ENCODE results near the gene ACAP3. TPM values are rescaled to one million over a fixed set of nuclear protein-coding genes. Genes with fewer than 3 reads are reported as not detected.
"Not testable (repeated sequence)": the region's sequence is repeated elsewhere in the genome, so short reads cannot be mapped to it uniquely, and the experiment has no call there.

Gene ACAP3
- total RNA-seq, 4 donors from 2014 or later, result 34.3 to 125 (median 69.6) TPM

GRCh38 chr1:1253972-1254666 is 53.6 kb downstream of the ACAP3 start:
- Histone ChIP-seq H3K9me3 (no peaks in the 10 kb centered on the region), H3K27me3 (no peaks in the 10 kb centered on the region), H3K36me3 (peaks cover 0 to 78% (median 5%) of the 10 kb centered on the region in 3 donors), H3K4me3 (no peak overlapping the region), H3K4me1 (peaks cover 0 to 7% (median 0%) of the 10 kb centered on the region in 4 donors), H3K27ac (no peak overlapping the region)
- TF ChIP-seq EP300 (IDR thresholded peaks at IDR 0.05), result no peak
- TF ChIP-seq POLR2A (IDR thresholded peaks at IDR 0.05), result no peak
- no peak for TF ChIP-seq CTCF (IDR thresholded peaks at IDR 0.05)
- WGBS, 2 donors, result 92 to 94% methylated on average over 42 to 50 of the region's 50 CpGs
- DNase-seq (ENCODE audit: low spot score in 2 of 2), result no peak

- Histone ChIP-seq H3K4me3 (no peak overlapping the region), H3K27me3 (no peaks in the 10 kb centered on the region), H3K36me3 (peaks cover 0 to 70% (median 5%) of the 10 kb centered on the region in 3 donors), H3K9me3 (no peaks in the 10 kb centered on the region), H3K4me1 (no peaks in the 10 kb centered on the region), H3K27ac (no peak overlapping the region)
- TF ChIP-seq POLR2A (IDR thresholded peaks at IDR 0.05) (no peak), EP300 (IDR thresholded peaks at IDR 0.05) (no peak), CTCF (IDR thresholded peaks at IDR 0.05) (no peak)
- WGBS, 2 donors, result 81 to 84% methylated on average over 12 of the region's 12 CpGs
- DNase-seq (ENCODE audit: low spot score in 2 of 2), result no peak
These were observed 54.4 kb downstream of the ACAP3 start for GRCh38 chr1:1253314-1253713.

DNA sequence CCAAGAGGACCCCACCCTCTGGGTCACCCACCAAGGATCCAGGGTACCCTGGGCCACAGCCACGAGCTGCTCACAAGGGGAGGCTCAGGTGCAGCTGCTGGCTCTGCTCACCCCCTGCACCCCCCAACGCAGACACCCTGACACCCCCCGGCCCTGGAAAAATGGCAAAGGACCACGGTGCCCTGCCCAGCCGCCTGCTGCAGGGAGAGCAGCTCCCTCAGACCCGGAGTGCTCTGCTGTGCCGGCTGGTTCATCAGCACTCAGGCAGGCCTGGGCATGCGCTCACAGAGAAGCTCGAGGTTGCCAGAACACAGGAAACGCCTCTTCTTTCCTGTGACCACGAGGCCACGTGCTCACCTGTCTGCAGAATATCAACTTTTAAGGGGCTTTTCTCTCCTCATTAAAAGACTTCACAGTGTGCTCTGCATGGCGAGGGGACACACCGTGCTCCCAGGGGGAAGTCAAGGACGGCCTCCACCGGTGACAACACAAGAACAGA is 56.9 kb downstream of the ACAP3 start:
- Histone ChIP-seq H3K4me3 (no peak overlapping the region), H3K9me3 (no peaks in the 10 kb centered on the region), H3K36me3 (peaks cover 0 to 50% (median 5%) of the 10 kb centered on the region in 3 donors), H3K27ac (no peak overlapping the region), H3K4me1 (peaks cover 0 to 13% (median 5%) of the 10 kb centered on the region in 4 donors), H3K27me3 (peaks cover 0 to 18% of the 10 kb centered on the region in 2 donors)
- TF ChIP-seq POLR2A (IDR thresholded peaks at IDR 0.05) (no peak), EP300 (IDR thresholded peaks at IDR 0.05) (no peak), CTCF (IDR thresholded peaks at IDR 0.05) (no peak)
- no peak for DNase-seq (ENCODE audit: low spot score in 2 of 2)
- 83 to 85% methylated on average over 11 to 16 of the region's 16 CpGs for WGBS, 2 donors

DNA sequence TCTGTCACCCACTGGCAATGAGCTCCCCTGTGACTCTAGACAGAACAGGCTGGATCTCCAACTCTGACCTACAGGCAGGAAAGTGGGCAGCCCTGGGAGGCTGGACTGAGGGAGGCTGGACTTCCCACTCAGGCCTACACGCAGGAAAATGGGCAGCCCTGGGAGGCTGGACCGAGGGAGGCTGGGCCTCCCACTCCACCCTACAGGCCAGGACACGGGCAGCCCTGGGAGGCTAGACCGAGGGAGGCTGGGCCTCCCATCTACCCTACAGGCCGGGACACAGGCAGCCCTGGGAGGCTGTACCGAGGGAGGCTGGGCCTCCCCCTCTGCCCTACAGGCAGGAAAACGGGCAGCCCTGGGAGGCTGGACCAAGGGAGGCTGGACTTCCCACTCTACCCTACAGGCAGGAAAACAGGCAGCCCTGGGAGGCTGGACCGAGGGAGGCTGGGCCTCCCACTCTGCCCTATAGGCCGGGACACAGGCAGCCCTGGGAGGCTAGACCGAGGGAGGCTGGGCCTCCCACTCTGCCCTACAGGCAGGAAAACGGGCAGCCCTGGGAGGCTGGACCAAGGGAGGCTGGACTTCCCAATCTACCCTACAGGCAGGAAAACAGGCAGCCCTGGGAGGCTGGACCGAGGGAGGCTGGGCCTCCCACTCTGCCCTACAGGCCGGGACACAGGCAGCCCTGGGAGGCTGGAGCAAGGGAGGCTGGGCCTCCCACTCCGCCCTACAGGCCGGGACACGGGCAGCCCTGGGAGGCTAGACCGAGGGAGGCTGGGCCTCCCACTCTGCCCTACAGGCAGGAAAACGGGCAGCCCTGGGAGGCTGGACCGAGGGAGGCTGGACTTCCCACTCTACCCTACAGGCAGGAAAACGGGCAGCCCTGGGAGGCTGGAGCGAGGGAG is 59.5 kb downstream of the ACAP3 start:
- Histone ChIP-seq H3K27me3 (peaks cover 0 to 38% of the 10 kb centered on the region in 2 donors), H3K4me1 (peaks cover 0 to 24% (median 7%) of the 10 kb centered on the region in 4 donors), H3K36me3 (peaks cover 0 to 26% (median 0%) of the 10 kb centered on the region in 3 donors)
- not testable (repeated sequence) for H3K9me3 ChIP-seq; DNase-seq (ENCODE audit: low spot score in 2 of 2); H3K4me3 ChIP-seq; H3K27ac ChIP-seq
- WGBS, 2 donors, result 87 to 100% methylated on average over 3 to 15 of the region's 21 CpGs

- WGBS, 2 donors, result 67 to 70% methylated on average over 16 to 18 of the region's 25 CpGs
- no peaks in the 10 kb centered on the region for H3K9me3 ChIP-seq
- peaks cover 0 to 24% (median 7%) of the 10 kb centered on the region in 4 donors for H3K4me1 ChIP-seq
- peaks cover 0 to 46% of the 10 kb centered on the region in 2 donors for H3K27me3 ChIP-seq
- H3K27ac ChIP-seq, result no peak overlapping the region
- no peak for TF ChIP-seq POLR2A (IDR thresholded peaks at IDR 0.05)
- no peak for TF ChIP-seq CTCF (IDR thresholded peaks at IDR 0.05)
- no peak for TF ChIP-seq EP300 (IDR thresholded peaks at IDR 0.05)
- no peak for DNase-seq (ENCODE audit: low spot score in 2 of 2)
- H3K36me3 ChIP-seq, result peaks cover 0 to 25% (median 0%) of the 10 kb centered on the region in 3 donors
- H3K4me3 ChIP-seq, result no peak overlapping the region
These were observed 60.3 kb downstream of the ACAP3 start for GRCh38 chr1:1247341-1247913.

All from tibial nerve (tissue), 4 donors.